Calu3 (cell line): ENCODE measurements around the gene CLCN4. TPM values are rescaled to one million over a fixed set of nuclear protein-coding genes. Genes with fewer than 3 reads are reported as not detected.

Experiments used
- BruUV-seq: library from RNA; stranded (reverse); fragments of 400-500 nt; replicated peaks from 2 replicates; lab custom pipeline; 2021; lab: Mats Ljungman, UMichigan
- CTCF ChIA-PET: fragments of 300-600 bp; sonication (Branson Sonifier 250); formaldehyde crosslinking; loops from one replicate; lab custom pipeline; 2022; ENCODE audit warnings: antibody characterized with exemption; lab: Charles Lee
- DNase-seq: peaks from one replicate; pipeline ENCODE4 v3.0.0; 2022
- H3K27ac Mint-ChIP-seq: one replicate; pipeline ENCODE4 v1.8.0; 2022; ENCODE audit warnings: mixed read lengths; ENCODE audit not compliant: unreplicated experiment
- H3K27me3 Mint-ChIP-seq: one replicate; pipeline ENCODE4 v1.8.0; 2022; ENCODE audit warnings: mixed read lengths; ENCODE audit not compliant: unreplicated experiment
- H3K36me3 Mint-ChIP-seq: one replicate; pipeline ENCODE4 v1.8.0; 2022; ENCODE audit warnings: mild to moderate bottlenecking, moderate library complexity, mixed read lengths; ENCODE audit not compliant: insufficient read depth, unreplicated experiment
- H3K4me1 Mint-ChIP-seq: one replicate; pipeline ENCODE4 v1.8.0; 2022; ENCODE audit warnings: mild to moderate bottlenecking, low read depth, mixed read lengths; ENCODE audit not compliant: unreplicated experiment
- H3K4me3 Mint-ChIP-seq: one replicate; pipeline ENCODE4 v1.8.0; 2022; ENCODE audit warnings: mild to moderate bottlenecking, low read depth, moderate library complexity, mixed read lengths; ENCODE audit not compliant: unreplicated experiment
- H3K9me3 Mint-ChIP-seq: one replicate; pipeline ENCODE4 v1.8.0; 2022; ENCODE audit warnings: low read depth, mixed read lengths; ENCODE audit not compliant: unreplicated experiment
- intact Hi-C: fragments of 100-400 bp; cut with micrococcal nuclease; formaldehyde crosslinking; loops from one replicate; pipeline ENCODE4 v1.10.0; 2022; ENCODE audit not compliant: unreplicated experiment
- total RNA-seq: library from RNA; stranded (reverse); gene quantifications from 2 replicates; pipeline ENCODE4 v1.2.3, GENCODE V29; 2022
- TF ChIP-seq, protein P1 (sequence below): fragments of 200-600 bp; IDR thresholded peaks from one replicate; pipeline ENCODE4 v1.8.0; 2022; ENCODE audit warnings: antibody characterized with exemption; ENCODE audit not compliant: unreplicated experiment

The CLCN4 gene
- total RNA-seq, 1 experiment from 2014 or later: 13.3 TPM

DNA sequence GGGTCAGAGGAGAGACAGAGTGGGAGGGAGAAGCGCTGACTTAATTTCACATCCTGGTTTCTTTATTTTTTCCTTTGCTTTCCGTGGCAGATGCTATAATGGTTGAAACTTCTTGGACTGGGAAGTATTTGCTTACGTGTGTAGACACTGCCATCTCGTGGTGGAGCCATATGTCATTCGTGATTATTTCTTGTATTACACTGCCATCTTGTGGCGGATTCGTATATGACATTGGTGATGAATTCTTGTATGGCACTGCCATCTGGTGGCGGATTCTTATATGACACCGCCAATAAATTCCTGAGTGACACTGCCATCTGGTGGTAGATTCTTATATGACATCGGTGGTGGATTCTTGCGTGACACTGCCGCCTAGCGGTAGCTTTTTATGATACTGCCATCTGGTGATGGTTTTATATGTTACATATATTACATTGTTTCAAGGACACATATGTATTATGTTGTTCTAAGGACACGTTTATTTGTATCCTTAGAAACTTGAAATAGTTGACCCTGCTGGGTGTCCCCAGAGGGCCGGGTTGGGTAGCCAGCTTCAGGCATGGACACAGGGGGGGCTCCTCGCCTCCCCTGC, 37.3 kb upstream of the CLCN4 start:
- no TSS peak for BruUV-seq
- Mint-ChIP-seq H3K36me3 (peaks cover 22% of the 10 kb centered on the region), H3K9me3 (no peaks in the 10 kb centered on the region)

DNA sequence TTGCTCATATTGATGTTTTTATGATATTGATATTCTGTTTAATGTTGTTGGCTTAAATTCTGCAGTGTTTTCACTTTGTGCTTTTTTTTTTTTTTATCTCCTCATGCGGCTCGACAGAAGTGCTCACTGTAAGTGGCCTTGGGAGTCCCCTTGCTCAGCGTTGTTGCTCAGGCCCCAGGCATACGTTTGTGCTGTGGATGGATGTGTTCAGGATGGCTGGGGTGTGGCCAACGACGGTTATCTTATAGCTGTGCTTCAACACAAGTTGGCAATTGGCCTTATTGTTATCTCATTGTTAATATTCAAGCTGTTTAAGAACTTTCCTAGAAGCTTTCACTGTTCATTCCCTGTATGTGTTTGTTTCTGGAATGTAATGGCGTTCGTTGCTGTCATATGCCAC, 36.4 kb upstream of the CLCN4 start:
- Mint-ChIP-seq H3K9me3 (no peaks in the 10 kb centered on the region), H3K27me3 (no peaks in the 10 kb centered on the region), H3K27ac (no peak overlapping the region), H3K4me1 (no peaks in the 10 kb centered on the region), H3K4me3 (no peak overlapping the region), H3K36me3 (peaks cover 29% of the 10 kb centered on the region)
- CTCF ChIA-PET: interaction anchor here (0.6 to 1.1 kb wide), 4 partner anchors 19 to 1380 kb away, joined by 3 to 5 read pairs (median 4); no protein-coding TSS in a partner anchor
- BruUV-seq: no TSS peak
- DNase-seq: no peak
- TF ChIP-seq, protein P1, sequence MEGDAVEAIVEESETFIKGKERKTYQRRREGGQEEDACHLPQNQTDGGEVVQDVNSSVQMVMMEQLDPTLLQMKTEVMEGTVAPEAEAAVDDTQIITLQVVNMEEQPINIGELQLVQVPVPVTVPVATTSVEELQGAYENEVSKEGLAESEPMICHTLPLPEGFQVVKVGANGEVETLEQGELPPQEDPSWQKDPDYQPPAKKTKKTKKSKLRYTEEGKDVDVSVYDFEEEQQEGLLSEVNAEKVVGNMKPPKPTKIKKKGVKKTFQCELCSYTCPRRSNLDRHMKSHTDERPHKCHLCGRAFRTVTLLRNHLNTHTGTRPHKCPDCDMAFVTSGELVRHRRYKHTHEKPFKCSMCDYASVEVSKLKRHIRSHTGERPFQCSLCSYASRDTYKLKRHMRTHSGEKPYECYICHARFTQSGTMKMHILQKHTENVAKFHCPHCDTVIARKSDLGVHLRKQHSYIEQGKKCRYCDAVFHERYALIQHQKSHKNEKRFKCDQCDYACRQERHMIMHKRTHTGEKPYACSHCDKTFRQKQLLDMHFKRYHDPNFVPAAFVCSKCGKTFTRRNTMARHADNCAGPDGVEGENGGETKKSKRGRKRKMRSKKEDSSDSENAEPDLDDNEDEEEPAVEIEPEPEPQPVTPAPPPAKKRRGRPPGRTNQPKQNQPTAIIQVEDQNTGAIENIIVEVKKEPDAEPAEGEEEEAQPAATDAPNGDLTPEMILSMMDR: no peak
- intact Hi-C loops: no loop called here

More for the DNA sequence above, 37.3 kb upstream of the CLCN4 start:
- CTCF ChIA-PET: interaction anchor here (0.7 to 1.1 kb wide), 6 partner anchors 18 to 127 kb away, joined by 3 to 7 read pairs (median 4); partner anchors contain the start of gene CLCN4
- Mint-ChIP-seq H3K27me3 (no peaks in the 10 kb centered on the region), H3K4me3 (no peak overlapping the region), H3K4me1 (no peaks in the 10 kb centered on the region), H3K27ac (peak overlapping the region; percentile 61)
- TF ChIP-seq, protein P1: peak; percentile 99
- intact Hi-C loops: loop anchor here (1.0 to 2.0 kb wide), 3 partner anchors 37 to 234 kb away; partner anchors contain the start of gene CLCN4
- peak; percentile 55 for DNase-seq

DNA sequence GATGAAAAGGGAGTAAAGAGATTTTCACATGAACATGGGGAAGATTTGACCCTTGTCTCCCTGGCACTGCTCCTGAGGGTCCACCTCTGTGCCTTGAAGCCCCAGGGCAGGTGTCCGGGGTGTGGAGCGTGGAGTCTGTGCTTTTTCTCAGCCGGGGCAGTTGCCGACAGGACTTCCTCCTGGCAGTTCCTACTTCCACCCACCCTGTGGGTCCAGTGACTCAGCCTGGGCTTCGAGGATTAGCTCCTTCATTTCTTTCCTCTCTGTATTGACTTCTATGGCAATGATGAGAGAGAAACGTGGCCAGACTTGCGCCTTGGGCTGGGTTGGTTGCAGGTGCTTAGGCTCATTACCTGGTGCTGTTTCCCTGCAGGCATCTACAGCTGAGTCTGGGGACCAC, 35.9 kb upstream of the CLCN4 start:
- Mint-ChIP-seq H3K36me3 (peaks cover 29% of the 10 kb centered on the region), H3K27me3 (no peaks in the 10 kb centered on the region), H3K4me3 (no peak overlapping the region), H3K9me3 (no peaks in the 10 kb centered on the region), H3K4me1 (no peaks in the 10 kb centered on the region), H3K27ac (no peak overlapping the region)
- CTCF ChIA-PET: interaction anchor here (0.6 kb wide), 2 partner anchors 361 to 1381 kb away, joined by 3 to 5 read pairs; no protein-coding TSS in a partner anchor
- TF ChIP-seq, protein P1: no peak
- no peak for DNase-seq
- no TSS peak for BruUV-seq
- intact Hi-C loops: no loop called here

DNA sequence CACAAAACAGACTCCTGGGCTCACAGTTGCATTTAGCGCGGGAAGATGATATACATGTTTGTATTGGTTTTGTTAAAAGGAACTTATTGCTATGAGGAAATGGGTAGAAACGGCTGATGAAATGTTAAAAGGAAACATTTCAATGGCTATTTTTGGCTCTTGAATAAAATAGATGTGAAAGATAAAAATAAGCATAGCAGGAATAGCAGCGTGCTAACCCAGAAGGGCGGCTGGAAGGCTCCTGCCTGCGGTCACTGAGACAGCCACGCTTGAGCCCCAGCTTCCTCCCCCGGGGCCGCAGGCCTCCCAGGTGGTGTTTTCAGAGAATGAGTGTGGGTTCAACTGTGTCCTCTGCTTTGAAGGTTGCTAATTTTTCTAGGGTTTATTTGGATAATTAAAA, 35.0 kb upstream of the CLCN4 start:
- Mint-ChIP-seq H3K27me3 (no peaks in the 10 kb centered on the region), H3K4me3 (no peak overlapping the region), H3K27ac (no peak overlapping the region), H3K36me3 (peaks cover 29% of the 10 kb centered on the region), H3K9me3 (no peaks in the 10 kb centered on the region), H3K4me1 (no peaks in the 10 kb centered on the region)
- no peak for DNase-seq
- CTCF ChIA-PET: no interaction called here
- intact Hi-C loops: no loop called here
- no TSS peak for BruUV-seq
- TF ChIP-seq, protein P1: no peak
